Spinal cord (tissue), 10 donors: ENCODE data around the gene NEDD4L. TPM values are rescaled to one million over a fixed set of nuclear protein-coding genes. Genes with fewer than 3 reads are reported as not detected.
"Not testable (repeated sequence)": the region's sequence is repeated elsewhere in the genome, so short reads cannot be mapped to it uniquely, and the experiment has no call there.

Experiments used
- DNase-seq, 6 donors: peaks; one replicate each; pipeline versions ENCODE4 v3.0.0 to v3.0.0-alpha.2; 2013 to 2015; ENCODE audit warnings: low spot score in 6 of 6, low read depth in 4 of 6
- H3K27ac ChIP-seq: one replicate; pipeline ENCODE4 v1.5.1; 2013; ENCODE audit warnings: low read depth, low read length, control low read depth
- H3K27me3 ChIP-seq: one replicate; pipeline ENCODE4 v1.6.1; 2013; ENCODE audit warnings: low read length; ENCODE audit not compliant: control insufficient read depth, insufficient read depth
- H3K36me3 ChIP-seq: one replicate; pipeline ENCODE4 v1.6.1; 2013; ENCODE audit warnings: low read length; ENCODE audit not compliant: control insufficient read depth, insufficient read depth
- H3K4me1 ChIP-seq: one replicate; pipeline ENCODE4 v1.6.1; 2013; ENCODE audit warnings: low read length; ENCODE audit not compliant: control insufficient read depth, insufficient read depth
- H3K4me3 ChIP-seq: one replicate; pipeline ENCODE4 v1.5.1; 2013; ENCODE audit warnings: low read depth, low read length, control low read depth
- H3K9me3 ChIP-seq: one replicate; pipeline ENCODE4 v1.6.1; 2013; ENCODE audit warnings: low read length; ENCODE audit not compliant: control insufficient read depth, insufficient read depth
- WGBS: methylation state at CpG from one replicate; pipeline ENCODE4 v1.1.5; 2013; ENCODE audit warnings: missing lambda C conversion rate; ENCODE audit not compliant: insufficient coverage; 5-methylcytosine and 5-hydroxymethylcytosine counted together
- polyA plus RNA-seq, 2 donors: library from polyadenylated mRNA; unstranded; fragments of 120-200 nt; gene quantifications; one replicate each; pipeline ENCODE4 v1.2.1, GENCODE V29; 2013; ENCODE audit not compliant: insufficient read length in 2 of 2
- total RNA-seq, 2 donors: library from RNA; depleted of rRNA in 1 of 2; stranded (reverse); fragments of 120-200 nt in 1 of 2; fragments of >200 nt in 1 of 2; gene quantifications; one replicate each; pipeline versions ENCODE4 v1.2.3 to v1.2.4, GENCODE V29; 2013 to 2014
- donor health status: healthy.

The NEDD4L gene
- total and polyA plus RNA-seq, 4 donors, result 33.8 to 51.7 (median 49.7) TPM

DNA sequence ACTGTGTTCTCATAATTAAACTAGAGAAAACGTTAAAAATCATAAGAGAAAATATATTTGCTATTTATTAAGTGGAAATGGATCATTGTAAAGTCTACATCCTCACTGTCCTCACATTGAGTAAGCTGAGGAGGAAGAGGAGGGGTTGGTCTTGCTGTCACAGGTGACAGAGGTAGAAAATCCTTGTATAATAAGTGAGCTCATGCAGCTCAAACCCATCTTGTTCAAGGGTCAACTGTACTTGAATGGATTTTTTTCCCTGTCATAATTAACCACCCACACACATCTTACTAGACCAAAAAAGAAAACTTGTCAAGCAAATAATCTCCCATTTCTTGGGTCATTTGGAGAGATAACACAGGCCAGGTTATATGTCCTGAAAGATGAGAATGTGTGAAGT, 231.2 kb downstream of the NEDD4L start:
- Histone ChIP-seq H3K4me1 (peaks cover 7% of the 10 kb centered on the region), H3K4me3 (no peak overlapping the region), H3K27ac (no peak overlapping the region), H3K9me3 (no peaks in the 10 kb centered on the region), H3K27me3 (no peaks in the 10 kb centered on the region), H3K36me3 (no peaks in the 10 kb centered on the region)
- no peak for DNase-seq
- WGBS, result no CpG with 5 or more reads among the region's 1 CpG

GRCh38 chr18:58276789-58277739, 233.0 kb downstream of the NEDD4L start:
- H3K4me3 ChIP-seq, result no peak overlapping the region
- no peaks in the 10 kb centered on the region for H3K9me3 ChIP-seq
- peaks cover 7% of the 10 kb centered on the region for H3K4me1 ChIP-seq
- no peak overlapping the region for H3K27ac ChIP-seq
- no peaks in the 10 kb centered on the region for H3K27me3 ChIP-seq
- H3K36me3 ChIP-seq, result no peaks in the 10 kb centered on the region
- WGBS, result 36% methylated on average over 8 of the region's 10 CpGs
- peak in 2 of 6 donors; percentile 27 to 65 for DNase-seq

- peaks cover 7% of the 10 kb centered on the region for H3K4me1 ChIP-seq
- H3K27me3 ChIP-seq, result no peaks in the 10 kb centered on the region
- DNase-seq, result no peak
- no peaks in the 10 kb centered on the region for H3K9me3 ChIP-seq
- no peaks in the 10 kb centered on the region for H3K36me3 ChIP-seq
- no peak overlapping the region for H3K4me3 ChIP-seq
- no peak overlapping the region for H3K27ac ChIP-seq
- 90% methylated on average over 6 of the region's 7 CpGs for WGBS
These were observed 235.6 kb downstream of the NEDD4L start for GRCh38 chr18:58279504-58280175.

- no peaks in the 10 kb centered on the region for H3K9me3 ChIP-seq
- WGBS, result 99% methylated on average over 8 of the region's 8 CpGs
- H3K36me3 ChIP-seq, result no peaks in the 10 kb centered on the region
- peaks cover 7% of the 10 kb centered on the region for H3K4me1 ChIP-seq
- H3K27ac ChIP-seq, result no peak overlapping the region
- H3K27me3 ChIP-seq, result no peaks in the 10 kb centered on the region
- H3K4me3 ChIP-seq, result no peak overlapping the region
- no peak for DNase-seq
These were observed 236.2 kb downstream of the NEDD4L start for GRCh38 chr18:58280191-58280590.

DNA sequence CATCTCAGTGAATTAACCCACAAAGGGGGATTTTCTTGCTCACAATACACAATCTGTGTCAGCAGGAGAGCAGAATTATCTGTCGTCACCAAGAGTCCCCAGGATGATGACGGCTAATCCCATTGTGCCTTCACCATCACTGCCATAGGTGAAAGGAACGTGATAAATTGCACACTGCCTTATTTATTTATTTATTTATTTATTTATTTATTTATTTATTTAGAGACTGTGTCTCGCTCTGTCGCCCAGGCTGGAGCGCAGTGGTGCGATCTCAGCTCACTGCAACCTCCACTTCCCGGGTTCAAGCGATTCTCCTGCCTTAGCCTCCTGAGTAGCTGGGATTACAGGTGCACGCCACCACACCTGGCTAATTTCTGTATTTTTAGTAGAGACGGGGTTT, 238.8 kb downstream of the NEDD4L start:
- not testable (repeated sequence) for DNase-seq, H3K9me3 ChIP-seq, H3K27me3 ChIP-seq, H3K36me3 ChIP-seq, H3K4me3 ChIP-seq, H3K4me1 ChIP-seq, H3K27ac ChIP-seq
- 100% methylated on average over 2 of the region's 11 CpGs for WGBS

DNA sequence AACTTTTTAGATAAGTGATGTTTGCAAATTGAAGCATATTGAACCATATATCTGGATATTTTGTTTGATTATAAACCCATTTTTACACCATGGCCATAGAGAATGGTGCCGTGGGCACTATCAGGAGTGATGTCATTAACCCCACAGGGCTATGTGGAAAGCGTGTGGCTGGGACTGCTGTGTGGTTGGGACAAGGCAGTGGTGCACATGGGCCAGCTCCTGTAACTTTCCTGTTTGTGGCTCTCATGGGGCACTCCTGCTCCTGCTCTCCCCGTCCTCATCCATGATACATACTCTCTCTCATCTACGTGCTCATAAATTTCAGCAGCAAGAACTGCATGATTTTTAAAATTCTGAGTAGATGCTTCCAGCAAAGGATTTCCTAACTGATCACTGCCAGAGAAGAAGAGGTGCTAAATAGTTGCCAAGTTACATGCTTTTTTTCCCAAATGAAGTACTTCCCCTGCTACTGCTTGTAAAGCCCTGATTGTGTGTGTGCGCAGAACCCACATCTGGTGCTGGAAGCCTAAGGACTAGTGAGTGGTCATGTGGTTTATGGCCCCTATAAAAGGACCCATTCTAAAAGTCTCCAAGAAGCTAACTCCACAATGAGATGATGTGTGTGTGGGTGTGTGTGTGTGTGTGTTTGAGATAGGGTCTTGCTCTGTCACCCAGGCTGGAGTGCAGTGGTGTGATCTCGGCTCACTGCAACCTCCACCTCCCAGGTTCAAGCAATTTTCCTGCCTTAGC, 240.8 kb downstream of the NEDD4L start:
- no peak for DNase-seq
- Histone ChIP-seq H3K36me3 (no peaks in the 10 kb centered on the region), H3K4me3 (no peak overlapping the region), H3K9me3 (no peaks in the 10 kb centered on the region), H3K4me1 (no peaks in the 10 kb centered on the region), H3K27me3 (no peaks in the 10 kb centered on the region), H3K27ac (no peak overlapping the region)
- 69% methylated on average over 4 of the region's 6 CpGs for WGBS

DNA sequence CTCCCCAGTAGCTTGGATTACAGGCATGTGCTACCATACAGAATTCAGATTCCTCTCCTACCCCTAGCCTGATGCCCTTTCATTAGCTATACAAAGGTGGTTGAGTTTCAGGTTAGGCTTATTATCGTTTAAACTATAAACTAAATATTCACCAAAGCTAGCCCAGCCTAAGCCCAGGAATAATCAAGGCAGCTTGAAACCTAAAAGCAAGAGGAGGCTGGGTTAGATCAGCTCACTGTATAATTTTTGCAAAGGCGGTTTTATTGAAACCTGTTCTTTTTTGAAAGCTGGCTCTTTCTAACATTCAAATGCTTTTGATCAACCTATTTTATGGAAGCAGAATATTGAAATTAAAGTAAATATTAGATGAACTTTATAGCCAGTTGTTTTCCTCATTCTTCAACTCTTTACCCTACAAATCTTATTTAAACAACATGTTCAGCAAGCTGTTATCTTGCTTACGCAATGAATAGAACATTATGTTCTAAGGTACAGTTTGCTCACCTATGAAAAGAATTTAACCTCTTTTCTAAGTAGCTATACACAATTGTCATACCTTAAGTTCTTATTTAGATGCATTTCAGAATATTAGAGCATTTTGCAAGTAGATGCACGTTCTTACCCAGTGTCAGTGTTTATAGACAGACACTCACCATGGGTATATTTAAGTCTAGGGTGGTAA, 241.6 kb downstream of the NEDD4L start:
- no peaks in the 10 kb centered on the region for H3K36me3 ChIP-seq
- DNase-seq, result no peak
- no peaks in the 10 kb centered on the region for H3K27me3 ChIP-seq
- WGBS, result no CpG with 5 or more reads among the region's 4 CpGs
- H3K4me1 ChIP-seq, result no peaks in the 10 kb centered on the region
- no peak overlapping the region for H3K27ac ChIP-seq
- no peak overlapping the region for H3K4me3 ChIP-seq
- H3K9me3 ChIP-seq, result no peaks in the 10 kb centered on the region

DNA sequence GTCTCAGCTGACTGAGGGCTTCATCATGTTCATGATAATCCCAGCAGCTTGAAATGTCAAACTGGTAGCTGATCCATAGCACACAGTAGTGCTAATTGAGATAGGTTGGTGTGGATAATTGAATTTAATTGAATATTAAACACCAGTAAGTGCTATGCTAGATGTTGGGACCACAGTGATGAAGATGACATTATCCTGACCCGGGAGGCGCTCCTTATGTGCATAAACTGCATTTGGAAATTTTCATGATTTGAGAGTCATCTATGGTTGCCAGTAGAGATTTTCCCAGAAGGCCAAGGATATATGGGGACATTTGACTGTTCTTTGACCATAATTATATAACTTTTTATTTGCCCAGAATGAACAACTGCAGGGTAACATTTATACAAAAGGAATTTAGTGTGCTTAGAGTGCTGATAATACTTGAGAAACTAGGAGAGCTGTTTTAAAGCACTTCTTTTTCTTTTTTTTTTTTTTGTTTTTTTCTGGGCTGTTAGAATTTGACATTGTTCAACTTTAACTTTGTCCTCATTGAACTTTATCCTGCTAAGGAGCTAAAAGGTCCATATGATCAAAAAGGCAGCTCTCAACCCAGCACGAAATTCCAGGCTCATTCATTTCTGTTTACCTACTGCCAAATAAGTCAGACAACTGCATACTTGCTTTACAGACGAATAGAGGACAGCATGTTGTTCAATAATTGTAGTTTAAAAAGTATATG, 242.8 kb downstream of the NEDD4L start:
- H3K4me1 ChIP-seq, result peaks cover under 1% of the 10 kb centered on the region
- no peak overlapping the region for H3K4me3 ChIP-seq
- no peak for DNase-seq
- H3K27me3 ChIP-seq, result no peaks in the 10 kb centered on the region
- no peaks in the 10 kb centered on the region for H3K36me3 ChIP-seq
- no peak overlapping the region for H3K27ac ChIP-seq
- WGBS, result no CpG with 5 or more reads among the region's 4 CpGs
- H3K9me3 ChIP-seq, result no peaks in the 10 kb centered on the region
